Glutamatergic neuron (in vitro differentiated cells): ENCODE measurements around the gene MPPED2. TPM values are rescaled to one million over a fixed set of nuclear protein-coding genes. Genes with fewer than 3 reads are reported as not detected.

ENCODE experiments used
- DNase-seq: peaks from one replicate; pipeline ENCODE4 v3.0.0; 2022
- H3K27ac Mint-ChIP-seq: one replicate; pipeline ENCODE4 v1.8.0; 2020; ENCODE audit warnings: mild to moderate bottlenecking, mixed read lengths, inconsistent platforms; ENCODE audit not compliant: unreplicated experiment
- H3K27me3 Mint-ChIP-seq: one replicate; pipeline ENCODE4 v1.8.0; 2020; ENCODE audit warnings: mild to moderate bottlenecking, moderate library complexity, mixed read lengths, inconsistent platforms; ENCODE audit not compliant: unreplicated experiment
- H3K36me3 Mint-ChIP-seq: one replicate; pipeline ENCODE4 v1.8.0; 2020; ENCODE audit warnings: mild to moderate bottlenecking, mixed read lengths, inconsistent platforms; ENCODE audit not compliant: unreplicated experiment
- H3K4me1 Mint-ChIP-seq: one replicate; pipeline ENCODE4 v1.8.0; 2020; ENCODE audit warnings: mild to moderate bottlenecking, low read depth, mixed read lengths, inconsistent platforms; ENCODE audit not compliant: unreplicated experiment
- H3K4me3 Mint-ChIP-seq: one replicate; pipeline ENCODE4 v1.8.0; 2020; ENCODE audit warnings: mild to moderate bottlenecking, mixed read lengths, inconsistent platforms; ENCODE audit not compliant: unreplicated experiment
- H3K9me3 Mint-ChIP-seq: one replicate; pipeline ENCODE4 v1.8.0; 2020; ENCODE audit warnings: mild to moderate bottlenecking, moderate library complexity, mixed read lengths, inconsistent platforms; ENCODE audit not compliant: unreplicated experiment
- CTCF ChIP-seq: fragments of 200-600 bp; sonication (generic); IDR thresholded peaks from one replicate; pipeline ENCODE4 v1.5.0; 2021; ENCODE audit not compliant: partially characterized antibody, unreplicated experiment
- total RNA-seq: library from RNA; stranded (reverse); fragmentation: NEBNext Ultra II Directional; extraction: Animal tissue kit (Norgen Biotek cat#: 25700); gene quantifications from one replicate; pipeline ENCODE4 v1.2.1, GENCODE V29; 2021; ENCODE audit not compliant: unreplicated experiment

MPPED2 gene
- total RNA-seq, 1 donor from 2014 or later, result 11.0 TPM

- Mint-ChIP-seq H3K27me3 (peaks cover 2% of the 10 kb centered on the region), H3K36me3 (no peaks in the 10 kb centered on the region), H3K27ac (no peak overlapping the region), H3K9me3 (no peaks in the 10 kb centered on the region), H3K4me3 (no peak overlapping the region), H3K4me1 (no peaks in the 10 kb centered on the region)
- no peak for TF ChIP-seq CTCF
- no peak for DNase-seq
Observed at GRCh38 chr11:30487200-30487898, 98.8 kb downstream of the MPPED2 start.

GRCh38 chr11:30485756-30486155, 100.4 kb downstream of the MPPED2 start:
- TF ChIP-seq CTCF, result no peak
- no peak for DNase-seq
- Mint-ChIP-seq H3K4me3 (no peak overlapping the region), H3K9me3 (no peaks in the 10 kb centered on the region), H3K27ac (no peak overlapping the region), H3K4me1 (peaks cover 8% of the 10 kb centered on the region), H3K27me3 (peaks cover 2% of the 10 kb centered on the region), H3K36me3 (no peaks in the 10 kb centered on the region)

- H3K27ac Mint-ChIP-seq, result no peak overlapping the region
- H3K9me3 Mint-ChIP-seq, result no peaks in the 10 kb centered on the region
- no peak for DNase-seq
- no peaks in the 10 kb centered on the region for H3K36me3 Mint-ChIP-seq
- peaks cover 2% of the 10 kb centered on the region for H3K27me3 Mint-ChIP-seq
- TF ChIP-seq CTCF, result no peak
- no peak overlapping the region for H3K4me3 Mint-ChIP-seq
- peaks cover 9% of the 10 kb centered on the region for H3K4me1 Mint-ChIP-seq
Observed at GRCh38 chr11:30485222-30485621, 100.9 kb downstream of the MPPED2 start.

GRCh38 chr11:30483056-30483455, 103.1 kb downstream of the MPPED2 start:
- H3K9me3 Mint-ChIP-seq, result no peaks in the 10 kb centered on the region
- DNase-seq, result no peak
- TF ChIP-seq CTCF, result no peak
- no peak overlapping the region for H3K27ac Mint-ChIP-seq
- no peak overlapping the region for H3K4me3 Mint-ChIP-seq
- no peaks in the 10 kb centered on the region for H3K36me3 Mint-ChIP-seq
- H3K27me3 Mint-ChIP-seq, result peaks cover 2% of the 10 kb centered on the region
- peaks cover 23% of the 10 kb centered on the region for H3K4me1 Mint-ChIP-seq

- no peaks in the 10 kb centered on the region for H3K9me3 Mint-ChIP-seq
- H3K27me3 Mint-ChIP-seq, result no peaks in the 10 kb centered on the region
- no peak for TF ChIP-seq CTCF
- no peak for DNase-seq
- H3K36me3 Mint-ChIP-seq, result no peaks in the 10 kb centered on the region
- peaks cover 28% of the 10 kb centered on the region for H3K4me1 Mint-ChIP-seq
- H3K27ac Mint-ChIP-seq, result no peak overlapping the region
- H3K4me3 Mint-ChIP-seq, result no peak overlapping the region
Observed at GRCh38 chr11:30481796-30482195, 104.4 kb downstream of the MPPED2 start.
